A549 (cell line): ENCODE measurements around the gene IGF2R. TPM values are rescaled to one million over a fixed set of nuclear protein-coding genes. Genes with fewer than 3 reads are reported as not detected.

Source experiments
- ATAC-seq, 2 experiments: fragments of 200-7000 bp in 1 of 2; fragments of >200 bp in 1 of 2; cut with Nextera tagmentation in 1 of 2; cut with Tn5 transposase in 1 of 2; 3 replicates each; pipeline versions ENCODE4 v1.8.0 to v1.9.1; 2018 to 2020; ENCODE audit warnings: mild to moderate bottlenecking in 1 of 2, moderate library complexity in 1 of 2
- CTCF ChIA-PET: fragments of 300-600 bp; sonication (Branson Sonifier 250); formaldehyde crosslinking; extraction: SDS; loops from one replicate; lab custom pipeline; 2021; ENCODE audit warnings: antibody characterized with exemption, inconsistent platforms; lab: Yijun Ruan, JAX
- POLR2A ChIA-PET: fragments of 350-600 bp; formaldehyde crosslinking; extraction: SDS; loops from one replicate; lab custom pipeline; 2021; ENCODE audit warnings: antibody characterized with exemption, inconsistent platforms; lab: Yijun Ruan, JAX
- DNase-seq, 2 experiments: peaks; one replicate each; pipeline versions ENCODE4 v3.0.0 to v3.0.0-alpha.2; 2011 to 2016; ENCODE audit warnings: low read depth in 1 of 2, low spot score in 1 of 2
- FAIRE-seq: peaks from 2 replicates; lab custom pipeline; 2011; peaks lifted over from hg19 to GRCh38; lab: Jason Lieb, UNC
- H3K27ac ChIP-seq, 2 experiments: fragments of >200 bp; sonication (Bioruptor Twin); formaldehyde crosslinking; 3 replicates each; pipeline ENCODE4 v1.5.1; 2016 to 2017
- H3K4me1 ChIP-seq: fragments of >200 bp; sonication (Bioruptor Twin); formaldehyde crosslinking; 3 replicates; pipeline ENCODE4 v1.6.1; 2016
- H3K4me2 ChIP-seq: fragments of >200 bp; sonication (Bioruptor Twin); formaldehyde crosslinking; 3 replicates; pipeline ENCODE4 v1.6.1; 2016
- H3K4me3 ChIP-seq: fragments of >200 bp; sonication (Bioruptor Twin); formaldehyde crosslinking; 3 replicates; pipeline ENCODE4 v1.5.1; 2016
- H3K9me3 ChIP-seq: fragments of >200 bp; sonication (Bioruptor Twin); formaldehyde crosslinking; 3 replicates; pipeline ENCODE4 v1.6.1; 2016
- ATOH8 ChIP-seq: fragments of 250-450 bp; sonication (Bioruptor Pico); IDR thresholded peaks from 2 replicates; pipeline ENCODE4 v1.5.0; 2020; ENCODE audit warnings: low read depth, mild to moderate bottlenecking, moderate library complexity
- CBX8 ChIP-seq: fragments of 200-600 bp; sonication (generic); IDR thresholded peaks from 2 replicates; pipeline ENCODE4 v1.6.1; 2016
- CHD4 ChIP-seq: fragments of 200-600 bp; sonication (generic); IDR thresholded peaks from 2 replicates; pipeline ENCODE4 v1.6.1; 2016; ENCODE audit warnings: antibody characterized with exemption, mild to moderate bottlenecking, borderline replicate concordance
- CTCF ChIP-seq: fragments of >200 bp; sonication (Bioruptor Twin); formaldehyde crosslinking; IDR thresholded peaks from 3 replicates; pipeline ENCODE4 v1.5.1; 2016
- EHF ChIP-seq: fragments of 250-450 bp; sonication (Bioruptor Pico); IDR thresholded peaks from 2 replicates; pipeline ENCODE4 v1.5.0; 2020; ENCODE audit warnings: mild to moderate bottlenecking
- EHMT2 ChIP-seq: fragments of 200-600 bp; sonication (generic); IDR thresholded peaks from 2 replicates; pipeline ENCODE4 v1.6.1; 2016; ENCODE audit warnings: antibody characterized with exemption, low read depth, mild to moderate bottlenecking, moderate library complexity
- ESRRA ChIP-seq: fragments of 150-350 bp; IDR thresholded peaks from 2 replicates; pipeline ENCODE4 v1.6.1; 2014; ENCODE audit warnings: mild to moderate bottlenecking, low read length, borderline replicate concordance
- FOXS1 ChIP-seq: fragments of 250-450 bp; sonication (Bioruptor Pico); IDR thresholded peaks from 2 replicates; pipeline ENCODE4 v1.5.0; 2020; ENCODE audit warnings: mild to moderate bottlenecking, moderate library complexity
- HDAC2 ChIP-seq: fragments of 200-600 bp; sonication (generic); IDR thresholded peaks from 2 replicates; pipeline ENCODE4 v1.6.1; 2016
- JUN ChIP-seq, 2 experiments: fragments of >200 bp; sonication (Bioruptor Twin); formaldehyde crosslinking; IDR thresholded peaks; 2 replicates in 1 of 2; 3 replicates in 1 of 2; pipeline ENCODE4 v1.6.1; 2016 to 2017
- MAZ ChIP-seq: fragments of 150-350 bp; IDR thresholded peaks from 2 replicates; pipeline ENCODE4 v1.6.1; 2014; ENCODE audit warnings: antibody characterized with exemption, low read depth, low read length, borderline replicate concordance
- NPAS2 ChIP-seq: fragments of 250-450 bp; sonication (Bioruptor Pico); IDR thresholded peaks from 2 replicates; pipeline ENCODE4 v1.8.0; 2022; ENCODE audit warnings: mild to moderate bottlenecking, moderate library complexity, borderline replicate concordance
- NR3C1 ChIP-seq: fragments of >200 bp; sonication (Bioruptor Twin); formaldehyde crosslinking; IDR thresholded peaks from 3 replicates; pipeline ENCODE4 v1.6.1; 2017
- RARB ChIP-seq: fragments of 250-450 bp; sonication (Bioruptor Pico); IDR thresholded peaks from 2 replicates; pipeline ENCODE4 v1.8.0; 2021; ENCODE audit warnings: mild to moderate bottlenecking, moderate library complexity
- RNF2 ChIP-seq: fragments of 200-600 bp; sonication (generic); IDR thresholded peaks from 2 replicates; pipeline ENCODE4 v1.6.1; 2016; ENCODE audit warnings: low read depth, mild to moderate bottlenecking, antibody characterized with exemption, moderate library complexity, borderline replicate concordance
- SREBF2 ChIP-seq: fragments of 450-650 bp; IDR thresholded peaks from 2 replicates; pipeline ENCODE4 v1.6.1; 2014; ENCODE audit warnings: mild to moderate bottlenecking, moderate library complexity
- ZC3H11A ChIP-seq: fragments of 450-650 bp; IDR thresholded peaks from 2 replicates; pipeline ENCODE4 v1.6.1; 2014; ENCODE audit warnings: antibody characterized with exemption, mild to moderate bottlenecking
- ZFP36 ChIP-seq: fragments of 450-650 bp; IDR thresholded peaks from 2 replicates; pipeline ENCODE4 v1.6.1; 2014; ENCODE audit warnings: borderline replicate concordance; ENCODE audit not compliant: partially characterized antibody
- ZSCAN20 ChIP-seq: fragments of 250-450 bp; sonication (Bioruptor Pico); IDR thresholded peaks from 2 replicates; pipeline ENCODE4 v1.8.0; 2022; ENCODE audit warnings: mild to moderate bottlenecking, moderate library complexity
- WGBS: methylation state at CpG from one replicate; pipeline ENCODE4 v1.1.6; 2017; ENCODE audit errors: missing lambda C conversion rate; 5-methylcytosine and 5-hydroxymethylcytosine counted together
- polyA plus RNA-seq, 4 experiments: library from polyadenylated mRNA; depleted of rRNA in 3 of 4; stranded (reverse); fragments of >200 nt; fragmentation: RNase III in 1 of 4; extraction: RNeasy Plus Mini Kit Qiagen cat#74134 plus additional on column Dnase treatment in 1 of 4; gene quantifications; 2 replicates in 3 of 4; 3 replicates in 1 of 4; pipeline ENCODE4 v1.2.3, GENCODE V29; 2011 to 2017
- TF ChIP-seq, protein P1 (sequence below): fragments of >200 bp; sonication (Bioruptor Twin); formaldehyde crosslinking; IDR thresholded peaks from 3 replicates; pipeline ENCODE4 v1.6.1; 2016
- TF ChIP-seq, protein P2 (sequence below): fragments of 450-650 bp; IDR thresholded peaks from 2 replicates; pipeline ENCODE4 v1.6.1; 2014; ENCODE audit warnings: antibody characterized with exemption
- TF ChIP-seq, protein P3 (sequence below): IDR thresholded peaks from 2 replicates; pipeline ENCODE4 v1.6.1; 2012

Gene IGF2R
- polyA plus RNA-seq, 2 of the 4 experiments (the other 2 are of a cell fraction) = 17.6 to 24.9 TPM

- TF ChIP-seq EHMT2 = no peak
- no peak for TF ChIP-seq MAZ
- no peak for TF ChIP-seq RARB
- no peak for TF ChIP-seq NPAS2 (CRISPR knock-in tag)
- no peak for TF ChIP-seq ZFP36
- no peak for TF ChIP-seq NR3C1
- TF ChIP-seq ZSCAN20 (CRISPR knock-in tag) = no peak
- no peak for TF ChIP-seq HDAC2
Observed at GRCh38 chr6:160022101-160022500, 53.2 kb downstream of the IGF2R start (continued).

GRCh38 chr6:160022793-160023192 is 53.9 kb downstream of the IGF2R start:
- Histone ChIP-seq H3K4me3 (no peak overlapping the region), H3K4me2 (no peak overlapping the region), H3K9me3 (no peaks in the 10 kb centered on the region), H3K4me1 (no peaks in the 10 kb centered on the region), H3K27ac (no peak overlapping the region)
- WGBS = 92% methylated on average over 3 of the region's 3 CpGs
- ATAC-seq (no peak), DNase-seq (no peak), FAIRE-seq (no peak)
- TF ChIP-seq RNF2 = no peak
- TF ChIP-seq SREBF2 = no peak
- TF ChIP-seq EHMT2 = no peak
- no peak for TF ChIP-seq ZFP36
- no peak for TF ChIP-seq JUN (IDR thresholded peaks at IDR 0.05)
- TF ChIP-seq EHF = no peak
- TF ChIP-seq, protein P1, sequence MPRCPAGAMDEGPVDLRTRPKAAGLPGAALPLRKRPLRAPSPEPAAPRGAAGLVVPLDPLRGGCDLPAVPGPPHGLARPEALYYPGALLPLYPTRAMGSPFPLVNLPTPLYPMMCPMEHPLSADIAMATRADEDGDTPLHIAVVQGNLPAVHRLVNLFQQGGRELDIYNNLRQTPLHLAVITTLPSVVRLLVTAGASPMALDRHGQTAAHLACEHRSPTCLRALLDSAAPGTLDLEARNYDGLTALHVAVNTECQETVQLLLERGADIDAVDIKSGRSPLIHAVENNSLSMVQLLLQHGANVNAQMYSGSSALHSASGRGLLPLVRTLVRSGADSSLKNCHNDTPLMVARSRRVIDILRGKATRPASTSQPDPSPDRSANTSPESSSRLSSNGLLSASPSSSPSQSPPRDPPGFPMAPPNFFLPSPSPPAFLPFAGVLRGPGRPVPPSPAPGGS = no peak
- TF ChIP-seq CHD4 = no peak
- TF ChIP-seq, protein P2, sequence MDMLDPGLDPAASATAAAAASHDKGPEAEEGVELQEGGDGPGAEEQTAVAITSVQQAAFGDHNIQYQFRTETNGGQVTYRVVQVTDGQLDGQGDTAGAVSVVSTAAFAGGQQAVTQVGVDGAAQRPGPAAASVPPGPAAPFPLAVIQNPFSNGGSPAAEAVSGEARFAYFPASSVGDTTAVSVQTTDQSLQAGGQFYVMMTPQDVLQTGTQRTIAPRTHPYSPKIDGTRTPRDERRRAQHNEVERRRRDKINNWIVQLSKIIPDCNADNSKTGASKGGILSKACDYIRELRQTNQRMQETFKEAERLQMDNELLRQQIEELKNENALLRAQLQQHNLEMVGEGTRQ = no peak
- TF ChIP-seq ESRRA = no peak
- no peak for TF ChIP-seq ATOH8 (CRISPR knock-in tag)
- no peak for TF ChIP-seq CBX8
- TF ChIP-seq, all 56 proteins: peak for 0
- ChIA-PET POLR2A (no interaction called here), CTCF (no interaction called here)

GRCh38 chr6:160024152-160024551 is 55.3 kb downstream of the IGF2R start:
- TF ChIP-seq, protein P3, sequence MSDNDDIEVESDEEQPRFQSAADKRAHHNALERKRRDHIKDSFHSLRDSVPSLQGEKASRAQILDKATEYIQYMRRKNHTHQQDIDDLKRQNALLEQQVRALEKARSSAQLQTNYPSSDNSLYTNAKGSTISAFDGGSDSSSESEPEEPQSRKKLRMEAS = no peak
- TF ChIP-seq RARB (no peak), CTCF (no peak), ZC3H11A (no peak), FOXS1 (CRISPR knock-in tag) (no peak)
- DNase-seq (no peak), FAIRE-seq (no peak), ATAC-seq (no peak)
- Histone ChIP-seq H3K9me3 (no peaks in the 10 kb centered on the region), H3K27ac (no peak overlapping the region), H3K4me3 (no peak overlapping the region), H3K4me2 (no peak overlapping the region), H3K4me1 (no peaks in the 10 kb centered on the region)
- ChIA-PET CTCF (interaction anchor here (0.6 kb wide), 1 partner anchor 1477 kb away, joined by 3 read pairs; no protein-coding TSS in a partner anchor), POLR2A (no interaction called here)
- 82% methylated on average over 8 of the region's 8 CpGs for WGBS
